Panc1 (cell line): ENCODE measurements around the gene MSANTD1. TPM values are rescaled to one million over a fixed set of nuclear protein-coding genes. Genes with fewer than 3 reads are reported as not detected.

ENCODE experiments used
- ATAC-seq: fragments of 200-7000 bp; cut with Tn5 transposase; 2 replicates; pipeline ENCODE4 v1.9.1; 2020; ENCODE audit warnings: mild to moderate bottlenecking, moderate library complexity
- BruUV-seq: library from RNA; stranded (reverse); fragments of 400-500 nt; replicated peaks from 2 replicates; lab custom pipeline; 2021; lab: Mats Ljungman, UMichigan
- CTCF ChIA-PET: fragments of 300-600 bp; sonication (Branson Sonifier 250); formaldehyde crosslinking; loops from one replicate; lab custom pipeline; 2022; ENCODE audit warnings: antibody characterized with exemption; lab: Charles Lee
- POLR2A ChIA-PET: fragments of 300-600 bp; sonication (Branson Sonifier 250); formaldehyde crosslinking; loops from one replicate; lab custom pipeline; 2022; ENCODE audit warnings: antibody characterized with exemption; lab: Charles Lee
- DNase-seq: peaks from one replicate; pipeline ENCODE4 v3.0.0-alpha.2; 2010; ENCODE audit warnings: low read depth, low spot score
- H3K27ac ChIP-seq: 2 replicates; pipeline ENCODE4 v1.5.1; 2011; ENCODE audit warnings: mild to moderate bottlenecking, low read length, inconsistent platforms
- H3K27me3 ChIP-seq: fragments of 200-500 bp; sonication (Bioruptor generic); 2 replicates; pipeline ENCODE4 v1.6.0; 2014; ENCODE audit warnings: low read length, inconsistent platforms; ENCODE audit not compliant: control insufficient read depth, insufficient read depth
- H3K36me3 ChIP-seq: fragments of 200-500 bp; sonication (Bioruptor generic); 2 replicates; pipeline ENCODE4 v1.5.1; 2014; ENCODE audit warnings: inconsistent platforms, mild to moderate bottlenecking, low read length, moderate library complexity; ENCODE audit not compliant: control insufficient read depth, insufficient read depth
- H3K4me1 ChIP-seq: 2 replicates; pipeline ENCODE4 v1.5.1; 2011; ENCODE audit warnings: inconsistent platforms, mild to moderate bottlenecking, low read length, moderate library complexity; ENCODE audit not compliant: control insufficient read depth, insufficient read depth
- H3K4me3 ChIP-seq, 2 experiments: 2 replicates each; pipeline ENCODE4 v1.5.1; 2011 to 2012; ENCODE audit warnings: low read depth in 2 of 2, low read length in 2 of 2, mild to moderate bottlenecking in 2 of 2, inconsistent platforms in 1 of 2, moderate library complexity in 1 of 2
- H3K9me3 ChIP-seq: fragments of 200-500 bp; sonication (Bioruptor generic); 2 replicates; pipeline ENCODE4 v1.5.1; 2014; ENCODE audit warnings: low read depth, mild to moderate bottlenecking, inconsistent platforms, low read length, moderate library complexity; ENCODE audit not compliant: control insufficient read depth, insufficient read depth
- POLR2AphosphoS5 ChIP-seq: IDR thresholded peaks from 2 replicates; pipeline ENCODE4 v1.6.1; 2012; ENCODE audit warnings: mild to moderate bottlenecking, low read depth, low read length, moderate library complexity
- SIN3A ChIP-seq: IDR thresholded peaks from 2 replicates; pipeline ENCODE4 v1.6.1; 2012; ENCODE audit warnings: low read depth, mild to moderate bottlenecking, low read length, moderate library complexity, borderline replicate concordance; ENCODE audit not compliant: insufficient read depth
- TCF7L2 ChIP-seq: IDR thresholded peaks from 2 replicates; pipeline ENCODE4 v1.6.1; 2011; ENCODE audit warnings: mild to moderate bottlenecking, low read depth, low read length, inconsistent platforms
- in situ Hi-C: cut with HindIII; loops from 2 replicates; pipeline ENCODE4 v1.10.0; 2016; ENCODE audit warnings: low sequenced_read_pairs, low pct_unique_long_range_greater_than_20kb
- intact Hi-C: fragments of 100-400 bp; cut with micrococcal nuclease; formaldehyde crosslinking; loops from one replicate; pipeline ENCODE4 v1.10.0; 2022; ENCODE audit not compliant: unreplicated experiment
- total RNA-seq: library from RNA; stranded (reverse); gene quantifications from one replicate; pipeline ENCODE4 v1.2.1, GENCODE V29; 2021; ENCODE audit not compliant: unreplicated experiment
- TF ChIP-seq, protein P1 (sequence below): fragments of 450-650 bp; IDR thresholded peaks from 2 replicates; pipeline ENCODE4 v1.5.1; 2017; ENCODE audit warnings: mild to moderate bottlenecking
- TF ChIP-seq, protein P2 (sequence below), 2 experiments: IDR thresholded peaks; 2 replicates each; pipeline ENCODE4 v1.6.1; 2011 to 2012; ENCODE audit warnings: low read depth in 2 of 2, control low read depth in 1 of 2, low read length in 1 of 2, mild to moderate bottlenecking in 1 of 2, moderate library complexity in 1 of 2; ENCODE audit not compliant: insufficient read depth in 1 of 2

Gene MSANTD1
- total RNA-seq, 1 experiment from 2014 or later: 0.57 TPM

DNA sequence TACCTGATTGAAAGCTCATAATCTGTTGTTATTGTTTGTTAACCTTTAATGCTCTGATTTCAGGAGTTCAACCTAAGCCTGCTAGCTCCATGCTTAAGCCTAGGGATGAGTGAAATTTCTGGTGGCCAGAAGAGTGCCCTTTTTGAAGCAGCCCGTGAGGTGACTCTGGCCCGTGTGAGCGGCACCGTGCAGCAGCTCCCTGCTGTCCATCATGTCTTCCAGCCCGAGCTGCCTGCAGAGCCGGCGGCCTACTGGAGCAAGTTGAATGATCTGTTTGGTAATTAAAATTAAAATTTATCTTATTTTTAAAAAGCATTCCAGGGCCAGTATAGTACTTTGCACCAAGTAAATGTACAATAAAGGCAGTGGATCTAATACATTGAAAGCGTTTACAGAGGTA is 37.1 kb upstream of the MSANTD1 start:
- Histone ChIP-seq H3K4me1 (no peaks in the 10 kb centered on the region), H3K36me3 (no peaks in the 10 kb centered on the region; the same call in 1 of the 2 replicates), H3K4me3 (no peak overlapping the region), H3K27ac (no peak overlapping the region), H3K9me3 (no peaks in the 10 kb centered on the region), H3K27me3 (no peaks in the 10 kb centered on the region)
- BruUV-seq: no TSS peak
- in situ Hi-C loops (no loop called here), intact Hi-C loops (no loop called here)
- ATAC-seq (no peak), DNase-seq (no peak)
- CTCF ChIA-PET: no interaction called here
- no peak for TF ChIP-seq POLR2AphosphoS5
- TF ChIP-seq, protein P1, sequence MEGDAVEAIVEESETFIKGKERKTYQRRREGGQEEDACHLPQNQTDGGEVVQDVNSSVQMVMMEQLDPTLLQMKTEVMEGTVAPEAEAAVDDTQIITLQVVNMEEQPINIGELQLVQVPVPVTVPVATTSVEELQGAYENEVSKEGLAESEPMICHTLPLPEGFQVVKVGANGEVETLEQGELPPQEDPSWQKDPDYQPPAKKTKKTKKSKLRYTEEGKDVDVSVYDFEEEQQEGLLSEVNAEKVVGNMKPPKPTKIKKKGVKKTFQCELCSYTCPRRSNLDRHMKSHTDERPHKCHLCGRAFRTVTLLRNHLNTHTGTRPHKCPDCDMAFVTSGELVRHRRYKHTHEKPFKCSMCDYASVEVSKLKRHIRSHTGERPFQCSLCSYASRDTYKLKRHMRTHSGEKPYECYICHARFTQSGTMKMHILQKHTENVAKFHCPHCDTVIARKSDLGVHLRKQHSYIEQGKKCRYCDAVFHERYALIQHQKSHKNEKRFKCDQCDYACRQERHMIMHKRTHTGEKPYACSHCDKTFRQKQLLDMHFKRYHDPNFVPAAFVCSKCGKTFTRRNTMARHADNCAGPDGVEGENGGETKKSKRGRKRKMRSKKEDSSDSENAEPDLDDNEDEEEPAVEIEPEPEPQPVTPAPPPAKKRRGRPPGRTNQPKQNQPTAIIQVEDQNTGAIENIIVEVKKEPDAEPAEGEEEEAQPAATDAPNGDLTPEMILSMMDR: no peak
- TF ChIP-seq, protein P2, sequence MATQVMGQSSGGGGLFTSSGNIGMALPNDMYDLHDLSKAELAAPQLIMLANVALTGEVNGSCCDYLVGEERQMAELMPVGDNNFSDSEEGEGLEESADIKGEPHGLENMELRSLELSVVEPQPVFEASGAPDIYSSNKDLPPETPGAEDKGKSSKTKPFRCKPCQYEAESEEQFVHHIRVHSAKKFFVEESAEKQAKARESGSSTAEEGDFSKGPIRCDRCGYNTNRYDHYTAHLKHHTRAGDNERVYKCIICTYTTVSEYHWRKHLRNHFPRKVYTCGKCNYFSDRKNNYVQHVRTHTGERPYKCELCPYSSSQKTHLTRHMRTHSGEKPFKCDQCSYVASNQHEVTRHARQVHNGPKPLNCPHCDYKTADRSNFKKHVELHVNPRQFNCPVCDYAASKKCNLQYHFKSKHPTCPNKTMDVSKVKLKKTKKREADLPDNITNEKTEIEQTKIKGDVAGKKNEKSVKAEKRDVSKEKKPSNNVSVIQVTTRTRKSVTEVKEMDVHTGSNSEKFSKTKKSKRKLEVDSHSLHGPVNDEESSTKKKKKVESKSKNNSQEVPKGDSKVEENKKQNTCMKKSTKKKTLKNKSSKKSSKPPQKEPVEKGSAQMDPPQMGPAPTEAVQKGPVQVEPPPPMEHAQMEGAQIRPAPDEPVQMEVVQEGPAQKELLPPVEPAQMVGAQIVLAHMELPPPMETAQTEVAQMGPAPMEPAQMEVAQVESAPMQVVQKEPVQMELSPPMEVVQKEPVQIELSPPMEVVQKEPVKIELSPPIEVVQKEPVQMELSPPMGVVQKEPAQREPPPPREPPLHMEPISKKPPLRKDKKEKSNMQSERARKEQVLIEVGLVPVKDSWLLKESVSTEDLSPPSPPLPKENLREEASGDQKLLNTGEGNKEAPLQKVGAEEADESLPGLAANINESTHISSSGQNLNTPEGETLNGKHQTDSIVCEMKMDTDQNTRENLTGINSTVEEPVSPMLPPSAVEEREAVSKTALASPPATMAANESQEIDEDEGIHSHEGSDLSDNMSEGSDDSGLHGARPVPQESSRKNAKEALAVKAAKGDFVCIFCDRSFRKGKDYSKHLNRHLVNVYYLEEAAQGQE (IDR thresholded peaks at IDR 0.05; ENCODE audit: insufficient read depth in 1 of 2, low read depth in 2 of 2, low read length in 1 of 2): no peak
- no peak for TF ChIP-seq SIN3A
- no peak for TF ChIP-seq TCF7L2
- POLR2A ChIA-PET: no interaction called here

DNA sequence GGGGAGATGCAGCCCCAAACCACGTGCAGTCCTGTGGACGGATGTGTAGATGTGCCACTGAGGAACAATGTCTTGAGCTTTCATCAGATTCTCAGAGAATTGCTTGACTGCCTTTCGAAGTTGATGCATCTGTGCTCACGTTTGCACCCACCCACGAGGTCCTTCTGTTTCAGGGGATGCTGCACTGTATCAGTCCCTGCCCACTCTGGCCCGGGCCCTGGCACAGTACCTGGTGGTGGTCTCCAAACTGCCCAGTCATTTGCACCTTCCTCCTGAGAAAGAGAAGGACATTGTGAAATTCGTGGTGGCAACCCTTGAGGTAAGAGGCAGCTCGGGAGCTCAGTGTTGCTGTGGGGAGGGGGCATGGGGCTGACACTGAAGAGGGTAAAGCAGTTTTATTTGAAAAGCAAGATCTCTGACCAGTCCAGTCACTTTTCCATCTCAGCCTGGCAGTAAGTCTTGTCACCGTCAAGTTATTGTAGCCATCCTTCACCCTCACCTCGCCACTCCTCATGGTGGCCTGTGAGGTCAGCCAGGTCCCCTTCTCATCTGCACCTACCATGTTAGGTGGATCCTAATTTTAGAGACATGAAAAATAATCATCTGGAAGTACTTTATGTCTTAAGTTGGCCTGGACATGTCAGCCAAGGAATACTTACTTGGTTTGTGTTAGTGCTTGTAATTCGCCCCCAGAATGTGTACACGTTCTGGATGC is 36.4 kb upstream of the MSANTD1 start:
- ChIA-PET POLR2A (no interaction called here), CTCF (no interaction called here)
- in situ Hi-C loops (no loop called here), intact Hi-C loops (no loop called here)
- no peak for DNase-seq
- Histone ChIP-seq H3K27me3 (no peaks in the 10 kb centered on the region), H3K27ac (no peak overlapping the region), H3K4me3 (no peak overlapping the region), H3K36me3 (no peaks in the 10 kb centered on the region; the same call in 1 of the 2 replicates), H3K9me3 (no peaks in the 10 kb centered on the region), H3K4me1 (no peaks in the 10 kb centered on the region)
- ATAC-seq: no peak
- BruUV-seq: no TSS peak
- TF ChIP-seq, protein P1: no peak
- TF ChIP-seq TCF7L2 (no peak), POLR2AphosphoS5 (no peak), SIN3A (no peak)
- TF ChIP-seq, protein P2 (IDR thresholded peaks at IDR 0.05; ENCODE audit: insufficient read depth in 1 of 2, low read depth in 2 of 2, low read length in 1 of 2): no peak
